K562 (cell line): ENCODE data around the gene TNP1. TPM values are rescaled to one million over a fixed set of nuclear protein-coding genes. Genes with fewer than 3 reads are reported as not detected.

Source experiments
- CBX8 ChIP-seq: fragments of 200-600 bp; sonication (generic); IDR thresholded peaks from 2 replicates; pipeline ENCODE4 v1.6.1; 2012; ENCODE audit warnings: borderline replicate concordance, mixed run types, low read depth, mild to moderate bottlenecking, moderate library complexity, mixed read lengths, low read length, control low read depth, inconsistent platforms; ENCODE audit not compliant: poor library complexity, severe bottlenecking; ENCODE audit errors: extremely low read depth
- RBM34 ChIP-seq: fragments of 200-400 bp; formaldehyde crosslinking; IDR thresholded peaks from 2 replicates; pipeline ENCODE4 v1.6.1; 2018; ENCODE audit warnings: low read length, borderline replicate concordance; ENCODE audit not compliant: insufficient read depth
- TAF7 ChIP-seq: fragments of 450-650 bp; IDR thresholded peaks from 2 replicates; pipeline ENCODE4 v1.6.1; 2016; ENCODE audit warnings: missing genetic modification characterization, missing compliant biosample characterization
- U2AF2 ChIP-seq: fragments of 200-400 bp; formaldehyde crosslinking; optimal IDR thresholded peaks from 2 replicates; pipeline ENCODE3; 2017; ENCODE audit warnings: low read depth, mild to moderate bottlenecking, low read length
- ZNF311 ChIP-seq: fragments of 250-450 bp; sonication (Bioruptor Pico); IDR thresholded peaks from 2 replicates; pipeline ENCODE4 v1.4.0; 2020; ENCODE audit warnings: mild to moderate bottlenecking, moderate library complexity
- ZNF445 ChIP-seq: fragments of 250-450 bp; sonication (Bioruptor Pico); IDR thresholded peaks from 2 replicates; pipeline ENCODE4 v1.4.0; 2020; ENCODE audit warnings: low read depth, mild to moderate bottlenecking, moderate library complexity
- polyA plus RNA-seq, 8 experiments: library from polyadenylated mRNA; depleted of rRNA in 4 of 8; stranded (reverse) in 5 of 8; unstranded in 3 of 8; fragments of >200 nt; fragmentation: Nextera tagmentation in 2 of 8; fragmentation: Illumina TruSeq in 1 of 8; extraction: Ambion mirVana in 2 of 8; extraction: Trizol in 1 of 8; gene quantifications; 2 replicates each; pipeline versions ENCODE4 v1.2.1 to v1.2.3, GENCODE V29; 2011 to 2014; ENCODE audit warnings: inconsistent platforms in 1 of 8, missing spikeins in 1 of 8
- total RNA-seq, 7 experiments: library from RNA; depleted of rRNA in 6 of 7; stranded (reverse); fragments of >200 nt in 6 of 7; fragmentation: Illumina TruSeq in 2 of 7; extraction: Trizol in 2 of 7; gene quantifications; 2 replicates each; pipeline versions ENCODE4 v1.2.1 to v1.2.3, GENCODE V29; 2011 to 2021; ENCODE audit warnings: low replicate concordance in 1 of 7
- TF ChIP-seq, protein P1 (sequence below), 2 experiments: fragments of 450-650 bp in 1 of 2; IDR thresholded peaks; 2 replicates each; pipeline ENCODE4 v1.6.1; 2011 to 2017; ENCODE audit warnings: low read depth in 2 of 2, antibody characterized with exemption in 1 of 2, borderline replicate concordance in 1 of 2, low read length in 1 of 2, mild to moderate bottlenecking in 1 of 2, mixed read lengths in 1 of 2; ENCODE audit not compliant: control insufficient read depth in 1 of 2
- TF ChIP-seq, protein P2 (sequence below): fragments of 450-650 bp; IDR thresholded peaks from 2 replicates; pipeline ENCODE4 v1.6.1; 2016; ENCODE audit warnings: low read depth
- TF ChIP-seq, protein P3 (sequence below), 3 experiments: fragments of 200-800 bp in 1 of 3; sonication (Bioruptor generic) in 1 of 3; sonication (generic) in 1 of 3; formaldehyde crosslinking in 1 of 3; IDR thresholded peaks; 2 replicates each; pipeline versions ENCODE4 v1.6.1 to v1.8.0; 2016 to 2022; ENCODE audit warnings: mild to moderate bottlenecking in 2 of 3, missing compliant biosample characterization in 2 of 3, missing genetic modification characterization in 2 of 3, missing genetic modification reagents in 1 of 3
- TF ChIP-seq, protein P4 (sequence below): fragments of 250-450 bp; sonication (Bioruptor Pico); IDR thresholded peaks from 2 replicates; pipeline ENCODE4 v1.9.0; 2021; ENCODE audit warnings: mild to moderate bottlenecking, inconsistent platforms

TNP1 gene
- total and polyA plus RNA-seq, 9 of the 15 experiments (the other 6 are each of a cell fraction or from before 2014, with no cell fraction given) = not detected

DNA sequence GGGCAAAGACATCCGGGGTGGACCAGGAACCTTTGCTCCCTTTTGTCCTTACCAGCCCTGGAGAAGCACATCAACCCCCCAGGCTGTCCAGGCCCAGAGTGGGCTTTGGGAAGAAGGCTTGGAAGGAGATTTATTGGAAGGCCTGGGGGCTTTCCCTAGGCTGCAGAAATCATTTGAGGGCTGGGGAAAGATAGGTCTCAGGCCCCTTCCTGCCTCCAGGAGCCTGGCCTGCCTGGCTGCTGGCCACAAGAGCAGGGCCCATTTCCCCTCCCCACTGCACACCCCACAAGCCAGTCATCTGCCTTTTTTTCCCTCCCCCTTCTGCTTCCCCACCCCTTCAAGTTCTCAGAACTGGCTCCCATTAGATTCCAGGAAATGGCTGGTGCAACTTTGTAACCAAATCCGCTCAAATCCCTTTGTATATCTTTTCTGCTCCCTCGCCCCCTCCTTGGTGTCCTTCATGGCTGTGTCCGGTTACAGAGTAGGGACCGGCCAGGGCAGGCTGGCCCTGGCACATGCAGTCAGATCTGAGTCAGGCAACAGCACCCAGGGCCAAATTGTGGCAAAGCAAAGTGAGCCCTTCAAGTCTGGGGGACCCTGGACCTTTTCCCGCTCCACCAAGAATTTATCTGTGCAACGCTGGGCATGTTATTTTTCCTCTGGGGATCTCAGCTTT lies 20.8 kb upstream of the TNP1 start (continued):
- TF ChIP-seq, protein P1, sequence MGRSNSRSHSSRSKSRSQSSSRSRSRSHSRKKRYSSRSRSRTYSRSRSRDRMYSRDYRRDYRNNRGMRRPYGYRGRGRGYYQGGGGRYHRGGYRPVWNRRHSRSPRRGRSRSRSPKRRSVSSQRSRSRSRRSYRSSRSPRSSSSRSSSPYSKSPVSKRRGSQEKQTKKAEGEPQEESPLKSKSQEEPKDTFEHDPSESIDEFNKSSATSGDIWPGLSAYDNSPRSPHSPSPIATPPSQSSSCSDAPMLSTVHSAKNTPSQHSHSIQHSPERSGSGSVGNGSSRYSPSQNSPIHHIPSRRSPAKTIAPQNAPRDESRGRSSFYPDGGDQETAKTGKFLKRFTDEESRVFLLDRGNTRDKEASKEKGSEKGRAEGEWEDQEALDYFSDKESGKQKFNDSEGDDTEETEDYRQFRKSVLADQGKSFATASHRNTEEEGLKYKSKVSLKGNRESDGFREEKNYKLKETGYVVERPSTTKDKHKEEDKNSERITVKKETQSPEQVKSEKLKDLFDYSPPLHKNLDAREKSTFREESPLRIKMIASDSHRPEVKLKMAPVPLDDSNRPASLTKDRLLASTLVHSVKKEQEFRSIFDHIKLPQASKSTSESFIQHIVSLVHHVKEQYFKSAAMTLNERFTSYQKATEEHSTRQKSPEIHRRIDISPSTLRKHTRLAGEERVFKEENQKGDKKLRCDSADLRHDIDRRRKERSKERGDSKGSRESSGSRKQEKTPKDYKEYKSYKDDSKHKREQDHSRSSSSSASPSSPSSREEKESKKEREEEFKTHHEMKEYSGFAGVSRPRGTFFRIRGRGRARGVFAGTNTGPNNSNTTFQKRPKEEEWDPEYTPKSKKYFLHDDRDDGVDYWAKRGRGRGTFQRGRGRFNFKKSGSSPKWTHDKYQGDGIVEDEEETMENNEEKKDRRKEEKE (IDR thresholded peaks at IDR 0.05; ENCODE audit: borderline replicate concordance in 1 of 2, control insufficient read depth in 1 of 2, low read depth in 2 of 2, low read length in 1 of 2) = no peak
- TF ChIP-seq U2AF2 = no peak
- TF ChIP-seq CBX8 = no peak
- TF ChIP-seq, protein P2, sequence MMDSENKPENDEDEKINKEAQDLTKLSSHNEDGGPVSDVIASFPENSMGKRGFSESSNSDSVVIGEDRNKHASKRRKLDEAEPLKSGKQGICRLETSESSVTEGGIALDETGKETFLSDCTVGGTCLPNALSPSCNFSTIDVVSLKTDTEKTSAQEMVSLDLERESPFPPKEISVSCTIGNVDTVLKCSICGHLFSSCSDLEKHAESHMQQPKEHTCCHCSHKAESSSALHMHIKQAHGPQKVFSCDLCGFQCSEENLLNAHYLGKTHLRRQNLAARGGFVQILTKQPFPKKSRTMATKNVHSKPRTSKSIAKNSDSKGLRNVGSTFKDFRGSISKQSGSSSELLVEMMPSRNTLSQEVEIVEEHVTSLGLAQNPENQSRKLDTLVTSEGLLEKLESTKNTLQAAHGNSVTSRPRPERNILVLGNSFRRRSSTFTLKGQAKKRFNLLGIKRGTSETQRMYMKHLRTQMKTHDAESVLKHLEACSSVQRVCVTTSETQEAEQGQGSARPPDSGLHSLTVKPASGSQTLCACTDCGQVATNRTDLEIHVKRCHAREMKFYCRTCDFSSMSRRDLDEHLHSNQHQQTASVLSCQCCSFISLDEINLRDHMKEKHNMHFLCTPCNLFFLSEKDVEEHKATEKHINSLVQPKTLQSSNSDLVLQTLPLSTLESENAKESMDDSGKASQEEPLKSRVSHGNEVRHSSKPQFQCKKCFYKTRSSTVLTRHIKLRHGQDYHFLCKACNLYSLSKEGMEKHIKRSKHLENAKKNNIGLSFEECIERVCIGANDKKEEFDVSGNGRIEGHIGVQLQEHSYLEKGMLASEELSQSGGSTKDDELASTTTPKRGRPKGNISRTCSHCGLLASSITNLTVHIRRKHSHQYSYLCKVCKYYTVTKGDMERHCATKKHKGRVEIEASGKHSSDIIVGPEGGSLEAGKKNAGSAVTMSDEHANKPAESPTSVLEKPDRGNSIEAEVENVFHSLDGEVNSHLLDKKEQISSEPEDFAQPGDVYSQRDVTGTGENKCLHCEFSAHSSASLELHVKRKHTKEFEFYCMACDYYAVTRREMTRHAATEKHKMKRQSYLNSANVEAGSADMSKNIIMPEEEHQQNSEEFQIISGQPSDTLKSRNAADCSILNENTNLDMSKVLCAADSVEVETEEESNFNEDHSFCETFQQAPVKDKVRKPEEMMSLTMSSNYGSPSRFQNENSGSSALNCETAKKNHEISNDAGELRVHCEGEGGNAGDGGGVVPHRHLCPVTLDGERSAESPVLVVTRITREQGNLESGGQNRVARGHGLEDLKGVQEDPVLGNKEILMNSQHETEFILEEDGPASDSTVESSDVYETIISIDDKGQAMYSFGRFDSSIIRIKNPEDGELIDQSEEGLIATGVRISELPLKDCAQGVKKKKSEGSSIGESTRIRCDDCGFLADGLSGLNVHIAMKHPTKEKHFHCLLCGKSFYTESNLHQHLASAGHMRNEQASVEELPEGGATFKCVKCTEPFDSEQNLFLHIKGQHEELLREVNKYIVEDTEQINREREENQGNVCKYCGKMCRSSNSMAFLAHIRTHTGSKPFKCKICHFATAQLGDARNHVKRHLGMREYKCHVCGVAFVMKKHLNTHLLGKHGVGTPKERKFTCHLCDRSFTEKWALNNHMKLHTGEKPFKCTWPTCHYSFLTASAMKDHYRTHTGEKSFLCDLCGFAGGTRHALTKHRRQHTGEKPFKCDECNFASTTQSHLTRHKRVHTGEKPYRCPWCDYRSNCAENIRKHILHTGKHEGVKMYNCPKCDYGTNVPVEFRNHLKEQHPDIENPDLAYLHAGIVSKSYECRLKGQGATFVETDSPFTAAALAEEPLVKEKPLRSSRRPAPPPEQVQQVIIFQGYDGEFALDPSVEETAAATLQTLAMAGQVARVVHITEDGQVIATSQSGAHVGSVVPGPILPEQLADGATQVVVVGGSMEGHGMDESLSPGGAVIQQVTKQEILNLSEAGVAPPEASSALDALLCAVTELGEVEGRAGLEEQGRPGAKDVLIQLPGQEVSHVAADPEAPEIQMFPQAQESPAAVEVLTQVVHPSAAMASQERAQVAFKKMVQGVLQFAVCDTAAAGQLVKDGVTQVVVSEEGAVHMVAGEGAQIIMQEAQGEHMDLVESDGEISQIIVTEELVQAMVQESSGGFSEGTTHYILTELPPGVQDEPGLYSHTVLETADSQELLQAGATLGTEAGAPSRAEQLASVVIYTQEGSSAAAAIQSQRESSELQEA = no peak
- TF ChIP-seq, protein P3, sequence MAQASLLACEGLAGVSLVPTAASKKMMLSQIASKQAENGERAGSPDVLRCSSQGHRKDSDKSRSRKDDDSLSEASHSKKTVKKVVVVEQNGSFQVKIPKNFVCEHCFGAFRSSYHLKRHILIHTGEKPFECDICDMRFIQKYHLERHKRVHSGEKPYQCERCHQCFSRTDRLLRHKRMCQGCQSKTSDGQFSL (CRISPR knock-in tag; IDR thresholded peaks at IDR 0.05) = peak; percentile 77; the same call in 1 of the 2 replicates
- TF ChIP-seq, protein P3 (tag; IDR thresholded peaks at IDR 0.05) = peak in 1 of 2 experiments; percentile 78; a peak in 2 of 4 replicates
- TF ChIP-seq, protein P4, sequence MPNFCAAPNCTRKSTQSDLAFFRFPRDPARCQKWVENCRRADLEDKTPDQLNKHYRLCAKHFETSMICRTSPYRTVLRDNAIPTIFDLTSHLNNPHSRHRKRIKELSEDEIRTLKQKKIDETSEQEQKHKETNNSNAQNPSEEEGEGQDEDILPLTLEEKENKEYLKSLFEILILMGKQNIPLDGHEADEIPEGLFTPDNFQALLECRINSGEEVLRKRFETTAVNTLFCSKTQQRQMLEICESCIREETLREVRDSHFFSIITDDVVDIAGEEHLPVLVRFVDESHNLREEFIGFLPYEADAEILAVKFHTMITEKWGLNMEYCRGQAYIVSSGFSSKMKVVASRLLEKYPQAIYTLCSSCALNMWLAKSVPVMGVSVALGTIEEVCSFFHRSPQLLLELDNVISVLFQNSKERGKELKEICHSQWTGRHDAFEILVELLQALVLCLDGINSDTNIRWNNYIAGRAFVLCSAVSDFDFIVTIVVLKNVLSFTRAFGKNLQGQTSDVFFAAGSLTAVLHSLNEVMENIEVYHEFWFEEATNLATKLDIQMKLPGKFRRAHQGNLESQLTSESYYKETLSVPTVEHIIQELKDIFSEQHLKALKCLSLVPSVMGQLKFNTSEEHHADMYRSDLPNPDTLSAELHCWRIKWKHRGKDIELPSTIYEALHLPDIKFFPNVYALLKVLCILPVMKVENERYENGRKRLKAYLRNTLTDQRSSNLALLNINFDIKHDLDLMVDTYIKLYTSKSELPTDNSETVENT = no peak
- no peak for TF ChIP-seq RBM34
- TF ChIP-seq ZNF445 (CRISPR knock-in tag) = no peak
- peak; percentile 71 for TF ChIP-seq ZNF311 (CRISPR knock-in tag)
- no peak for TF ChIP-seq TAF7 (tag)
